HEK293T (cell line): ENCODE measurements around the gene MORN5.

Source experiments
- ARNT ChIP-seq: fragments of 450-650 bp; IDR thresholded peaks from 2 replicates; pipeline ENCODE4 v1.6.1; 2017; ENCODE audit warnings: mild to moderate bottlenecking
- BHLHE40 ChIP-seq: fragments of 450-650 bp; IDR thresholded peaks from 2 replicates; pipeline ENCODE4 v1.6.1; 2016; ENCODE audit warnings: mild to moderate bottlenecking, moderate library complexity, borderline replicate concordance
- ELF4 ChIP-seq: fragments of 450-650 bp; IDR thresholded peaks from 2 replicates; pipeline ENCODE4 v1.6.1; 2017; ENCODE audit warnings: antibody characterized with exemption
- FOXA1 ChIP-seq: fragments of 450-650 bp; IDR thresholded peaks from 2 replicates; pipeline ENCODE4 v1.6.1; 2016; ENCODE audit warnings: mild to moderate bottlenecking
- FOXK2 ChIP-seq: fragments of 450-650 bp; IDR thresholded peaks from 2 replicates; pipeline ENCODE4 v1.6.1; 2016; ENCODE audit warnings: mild to moderate bottlenecking
- FOXM1 ChIP-seq: fragments of 450-650 bp; IDR thresholded peaks from 2 replicates; pipeline ENCODE4 v1.6.1; 2017; ENCODE audit warnings: mild to moderate bottlenecking, borderline replicate concordance
- HDGF ChIP-seq: fragments of 450-650 bp; IDR thresholded peaks from 2 replicates; pipeline ENCODE4 v1.6.1; 2017; ENCODE audit warnings: antibody characterized with exemption, borderline replicate concordance
- L3MBTL2 ChIP-seq: fragments of 450-650 bp; conservative IDR thresholded peaks from 2 replicates; pipeline ENCODE4 v1.6.1; 2016; ENCODE audit warnings: mild to moderate bottlenecking
- LEF1 ChIP-seq: fragments of 450-650 bp; IDR thresholded peaks from 2 replicates; pipeline ENCODE4 v1.6.1; 2017; ENCODE audit warnings: mild to moderate bottlenecking, borderline replicate concordance
- NFRKB ChIP-seq: fragments of 450-650 bp; IDR thresholded peaks from 2 replicates; pipeline ENCODE4 v1.6.1; 2016; ENCODE audit warnings: mild to moderate bottlenecking, moderate library complexity
- SP1 ChIP-seq: fragments of 450-650 bp; IDR thresholded peaks from 2 replicates; pipeline ENCODE4 v1.6.1; 2017

DNA sequence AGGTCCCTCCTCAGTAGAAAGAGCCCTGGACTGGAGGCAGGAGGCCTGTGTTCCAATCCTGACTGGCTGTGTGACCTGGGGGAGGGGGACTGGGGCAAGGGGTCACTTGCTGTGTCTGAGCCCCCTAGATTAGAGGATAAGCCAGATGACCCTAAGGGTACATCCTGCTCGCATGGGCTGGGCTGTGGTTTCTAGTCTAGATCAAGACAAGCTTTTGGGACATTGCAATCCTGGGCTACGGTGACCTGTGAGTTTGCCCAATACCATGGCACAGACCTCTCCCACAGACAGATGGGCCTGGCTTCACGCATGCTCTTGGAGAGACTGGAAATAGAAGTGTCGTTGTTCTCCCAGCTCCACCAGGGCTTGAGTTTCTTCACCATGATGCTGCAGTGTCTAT is 27.2 kb upstream of the MORN5 start:
- TF ChIP-seq FOXA1: no peak
- no peak for TF ChIP-seq ARNT
- TF ChIP-seq SP1: no peak
- no peak for TF ChIP-seq BHLHE40
- TF ChIP-seq FOXM1: no peak
- TF ChIP-seq ELF4: no peak
- no peak for TF ChIP-seq NFRKB
- TF ChIP-seq LEF1: no peak
- no peak for TF ChIP-seq HDGF
- no peak for TF ChIP-seq L3MBTL2
- no peak for TF ChIP-seq FOXK2
